ENCODE measurements around the gene SLC6A5. TPM values are rescaled to one million over a fixed set of nuclear protein-coding genes. Genes with fewer than 3 reads are reported as not detected.

SLC6A5 gene
- total and polyA plus RNA-seq, 9 of the 15 experiments (the other 6 are each of a cell fraction or from before 2014, with no cell fraction given): 0.08 TPM; not detected in 8

GRCh38 chr11:20634044-20634443, 34.6 kb downstream of the SLC6A5 start:
- Histone ChIP-seq H3K9ac (ENCODE audit: insufficient read depth in 1 of 2, low read depth in 2 of 2, low read length in 2 of 2) (no peak overlapping the region), H3K27ac (ENCODE audit: extremely low read depth, low read depth, low read length) (no peak overlapping the region), H3K27me3 (ENCODE audit: control insufficient read depth in 2 of 2, insufficient read depth in 2 of 2, low read length in 2 of 2) (no peaks in the 10 kb centered on the region), H3K9me3 (replicated peaks; ENCODE audit: control insufficient read depth, insufficient read depth, low read depth, low read length) (no peaks in the 10 kb centered on the region), H2AFZ (ENCODE audit: low read depth, low read length) (no peak overlapping the region), H3K36me3 (ENCODE audit: control insufficient read depth, insufficient read depth, low read length) (no peaks in the 10 kb centered on the region), H3K4me3 (no peak overlapping the region), H4K20me1 (replicated peaks; ENCODE audit: control insufficient read depth, insufficient read depth, low read length) (no peaks in the 10 kb centered on the region), H3K79me2 (ENCODE audit: control insufficient read depth, insufficient read depth, low read length) (no peaks in the 10 kb centered on the region), H3K4me1 (replicated peaks in 1 of 2; ENCODE audit: control insufficient read depth in 2 of 2, insufficient read depth in 2 of 2, low read length in 2 of 2) (no peaks in the 10 kb centered on the region), H3K9me1 (ENCODE audit: control insufficient read depth, insufficient read depth, low read length) (no peaks in the 10 kb centered on the region), H3K4me2 (ENCODE audit: insufficient read depth, low read length) (no peak overlapping the region)
- 0% methylated on average over 4 of the region's 5 CpGs for WGBS (ENCODE audit: insufficient coverage, low coverage, missing lambda C conversion rate)
- BruUV-seq (replicated peaks): no TSS peak
- POLR2A ChIA-PET: no interaction called here
- DNase-seq (ENCODE audit: extremely low read depth in 1 of 4, low spot score in 3 of 4) (peak in 2 of 4 experiments; percentile 20 to 35), FAIRE-seq (peak; percentile 65), ATAC-seq (peak; percentile 87)
- in situ Hi-C loops (cut with MboI) (loop anchor here (25.0 kb wide), 1 partner anchor 1678 kb away; no protein-coding TSS in a partner anchor), intact Hi-C loops (cut with micrococcal nuclease) (loop anchor here (2.0 kb wide), 1 partner anchor 505 kb away; no protein-coding TSS in a partner anchor)
- CTCF ChIA-PET (ENCODE audit: low intra/inter-chr PET ratio): interaction anchor here (0.7 to 1.1 kb wide), 2 partner anchors 504 to 728 kb away, joined by 3 to 4 read pairs; no protein-coding TSS in a partner anchor
- TF ChIP-seq SNAPC5 (CRISPR knock-in tag; IDR thresholded peaks at IDR 0.05): no peak
- TF ChIP-seq RAD21 (CRISPR knock-in tag; conservative IDR thresholded peaks at IDR 0.05 in 1 of 2, IDR thresholded peaks at IDR 0.05 in 1 of 2): peak; percentile 48 to 58
- TF ChIP-seq CTCF (IDR thresholded peaks at IDR 0.05 in 2 of 3, conservative IDR thresholded peaks at IDR 0.05 in 1 of 3; ENCODE audit: insufficient read depth in 2 of 3, low read depth in 1 of 3, low read length in 3 of 3): peak; percentile 37 to 61 (median 47); a peak in 4 of 6 replicates
- TF ChIP-seq REST (IDR thresholded peaks at IDR 0.05; ENCODE audit: borderline replicate concordance): 0 out of 2 replicates have a peak, but pooled peaks have one; percentile 20
- no peak for TF ChIP-seq REST (CRISPR knock-in tag; IDR thresholded peaks at IDR 0.05; ENCODE audit: low read depth)
- no peak for TF ChIP-seq MITF (IDR thresholded peaks at IDR 0.05)
- TF ChIP-seq MBD2 (IDR thresholded peaks at IDR 0.05; ENCODE audit: borderline replicate concordance, low read depth): no peak
- no peak for TF ChIP-seq PREB (CRISPR knock-in tag; IDR thresholded peaks at IDR 0.05)

All from K562 (cell line).